ENCODE measurements around the gene SDHB.

The SDHB gene

GRCh38 chr1:17053685-17054410 is at the start of gene SDHB:
SDHB (minus strand) TSS chr1:17054032; CDS start chr1:17054019, 13 bp downstream.
- peak; percentile 74 for DNase-seq

GRCh38 chr1:17102232-17102631 is 48.4 kb upstream of the SDHB start:
- no peak for DNase-seq

DNA sequence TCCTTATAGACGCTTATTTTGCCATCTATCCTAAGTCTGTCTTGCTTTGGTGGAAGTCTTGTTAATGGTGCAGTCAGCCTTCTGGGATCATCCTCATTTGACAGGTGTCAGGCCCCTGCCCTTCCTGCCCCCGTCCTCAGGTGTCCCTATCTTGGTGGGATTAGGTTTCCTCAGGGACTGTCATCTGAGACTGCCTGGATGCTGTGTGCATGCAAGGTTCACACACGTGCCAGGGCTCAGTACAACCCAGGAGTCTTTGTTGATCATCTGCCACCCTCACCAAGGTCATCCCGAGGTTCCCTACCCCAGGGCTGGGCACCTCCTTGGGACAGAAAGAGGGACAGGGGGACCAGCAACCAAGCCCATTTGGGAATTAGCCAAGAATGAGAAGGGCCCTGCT is 47.4 kb upstream of the SDHB start:
- DNase-seq: no peak

DNA sequence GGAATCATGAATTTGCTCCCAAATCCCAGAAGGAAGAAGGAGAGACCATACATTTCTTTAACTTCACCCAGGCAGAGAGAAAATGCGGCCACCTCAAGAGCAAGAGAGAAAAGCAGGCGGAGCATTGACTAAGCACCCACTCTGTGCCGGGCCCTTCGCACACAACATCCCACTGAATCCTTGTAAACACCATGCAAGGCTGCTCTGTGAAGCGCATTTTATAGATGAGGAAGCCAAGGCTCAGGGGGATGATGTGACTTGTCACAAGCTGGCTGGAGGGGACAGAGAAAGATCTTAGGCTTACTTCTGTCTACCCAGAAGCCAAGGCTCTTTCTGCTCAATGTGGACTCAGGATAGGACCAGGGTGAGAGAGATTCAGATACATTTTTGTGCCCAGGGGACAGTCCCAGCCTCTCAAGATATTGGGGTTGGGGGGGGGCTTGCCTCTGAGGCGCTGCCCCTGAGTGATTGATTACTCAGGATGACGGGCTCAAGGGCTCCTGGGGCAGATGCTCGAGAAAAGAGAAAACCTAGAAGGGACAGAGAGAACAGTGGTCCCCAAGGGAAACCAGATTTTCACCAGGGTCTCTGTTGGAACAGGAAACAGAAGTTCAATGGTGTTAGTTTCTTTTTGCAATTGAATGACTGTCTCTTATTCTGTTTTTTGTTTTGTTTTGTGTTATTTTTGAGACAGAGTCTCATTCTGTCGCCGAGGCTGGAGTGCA is 45.9 kb upstream of the SDHB start:
- DNase-seq: no peak

DNA sequence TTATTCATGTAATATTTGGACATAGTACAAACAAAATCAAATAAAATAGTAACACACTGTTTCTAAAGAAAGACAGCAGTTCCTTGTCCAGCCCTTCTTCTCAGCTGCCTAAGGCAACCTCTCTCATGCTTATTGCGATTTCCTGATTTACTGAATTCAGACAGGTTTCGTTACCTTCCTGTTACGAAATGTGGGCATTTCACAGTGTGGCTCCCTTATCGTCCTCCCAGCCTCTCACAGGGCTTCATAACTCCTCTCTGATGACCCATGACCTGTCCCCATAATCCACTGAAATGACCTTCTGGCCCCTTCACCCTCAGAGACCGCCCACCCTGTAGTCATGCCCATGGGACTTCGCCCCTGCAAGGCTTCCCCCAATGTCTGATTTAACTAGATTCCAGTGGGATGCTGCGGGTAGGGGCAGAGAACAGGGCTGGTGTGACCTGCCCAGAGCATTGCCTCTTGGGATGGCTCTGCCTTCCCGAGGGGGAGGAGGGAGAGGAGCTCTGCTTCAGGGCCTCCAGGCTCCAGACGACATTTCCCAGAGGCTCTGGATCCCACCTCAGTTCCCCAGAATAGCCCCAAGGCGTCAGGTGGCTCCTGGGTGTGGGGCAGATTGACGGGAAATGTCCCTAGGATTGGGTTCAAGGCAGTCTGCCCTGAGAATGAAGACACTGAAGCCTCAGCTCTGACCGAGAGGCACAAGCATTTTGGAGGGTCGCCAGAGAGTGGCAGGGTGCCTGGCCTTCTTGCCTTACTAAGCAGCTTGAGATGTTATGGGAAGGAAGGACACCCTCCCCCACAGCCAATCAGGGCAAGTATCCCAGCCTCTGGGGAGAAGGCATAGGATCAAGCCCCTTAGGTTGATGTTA is 44.9 kb upstream of the SDHB start:
- DNase-seq: no peak

DNA sequence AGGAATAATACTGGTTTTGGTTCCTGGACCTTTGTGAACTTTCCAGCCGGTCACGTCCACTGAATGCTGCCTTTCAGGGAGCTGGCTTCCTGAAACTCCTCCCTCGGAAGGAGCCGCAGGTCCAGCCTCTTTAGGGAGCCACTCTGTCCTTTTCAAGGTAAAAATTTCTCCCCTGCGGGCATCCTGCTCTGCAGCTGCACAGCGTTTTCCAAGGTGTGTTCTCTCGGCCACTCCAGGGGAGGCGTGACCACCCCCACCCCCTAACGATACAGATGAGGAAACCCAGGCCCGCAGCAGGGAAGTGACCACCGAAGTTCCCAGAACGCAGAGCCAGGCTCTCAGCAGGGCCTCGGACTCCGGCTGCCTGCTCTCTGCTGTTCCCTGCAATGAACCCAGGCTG is 44.0 kb upstream of the SDHB start:
- DNase-seq: no peak

DNA sequence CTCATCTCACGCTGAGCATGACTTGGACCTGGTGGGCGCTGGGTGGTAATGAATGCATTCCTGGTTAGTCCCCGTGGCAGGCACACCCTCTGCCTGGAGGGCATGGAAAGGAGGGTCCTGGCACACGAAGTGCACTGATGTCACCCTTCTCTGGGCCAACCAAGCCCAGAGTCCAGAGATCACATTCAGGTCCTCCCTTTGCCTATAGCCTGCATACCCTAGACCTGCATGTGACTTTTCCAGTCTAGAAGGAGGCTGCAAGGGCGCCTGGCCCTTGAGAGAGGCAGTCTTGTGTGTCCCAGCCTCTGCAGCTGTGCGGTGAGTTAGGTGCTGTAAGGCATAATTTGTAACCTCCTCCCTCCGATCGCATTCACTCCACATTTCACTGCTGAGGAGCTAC is 43.3 kb upstream of the SDHB start:
- DNase-seq: no peak

DNA sequence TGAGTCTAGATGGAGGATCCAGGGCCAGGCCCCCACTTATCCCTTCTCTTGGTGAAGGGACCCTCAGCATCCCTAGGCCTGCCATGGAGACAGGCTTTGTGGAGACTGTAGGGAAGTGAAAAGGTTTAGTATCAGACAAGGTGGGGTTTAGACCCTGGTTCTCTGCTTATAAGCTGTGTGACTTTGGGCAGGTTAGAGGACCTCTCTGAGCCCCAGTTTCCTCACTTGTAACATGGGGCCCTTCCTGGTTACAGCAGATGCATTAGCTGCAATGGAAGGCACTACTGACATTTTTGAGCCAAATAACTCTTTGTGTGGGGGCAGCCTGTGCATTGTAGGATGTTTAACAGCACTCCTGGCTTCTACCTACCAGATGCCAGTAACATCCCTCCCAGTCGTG is 42.8 kb upstream of the SDHB start:
- DNase-seq: no peak

DNA sequence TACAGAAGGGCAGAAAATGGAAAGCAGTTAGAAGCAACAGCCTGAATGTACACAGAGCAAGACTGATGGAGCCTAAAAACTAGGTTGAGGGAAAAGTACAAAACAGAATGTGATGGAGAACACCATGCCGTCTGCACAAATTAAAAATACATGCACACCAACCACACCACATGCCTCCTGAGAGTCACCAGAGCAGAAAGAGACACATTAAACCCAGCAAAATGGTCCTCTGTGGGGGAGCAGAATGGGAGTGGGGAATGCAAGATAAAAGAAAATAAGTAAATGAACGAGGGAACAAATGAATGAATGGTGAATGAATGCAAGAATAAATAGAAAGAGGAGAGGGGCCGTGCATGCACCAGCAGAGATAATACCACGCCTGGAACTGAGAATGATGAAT is 41.3 kb upstream of the SDHB start:
- no peak for DNase-seq

DNA sequence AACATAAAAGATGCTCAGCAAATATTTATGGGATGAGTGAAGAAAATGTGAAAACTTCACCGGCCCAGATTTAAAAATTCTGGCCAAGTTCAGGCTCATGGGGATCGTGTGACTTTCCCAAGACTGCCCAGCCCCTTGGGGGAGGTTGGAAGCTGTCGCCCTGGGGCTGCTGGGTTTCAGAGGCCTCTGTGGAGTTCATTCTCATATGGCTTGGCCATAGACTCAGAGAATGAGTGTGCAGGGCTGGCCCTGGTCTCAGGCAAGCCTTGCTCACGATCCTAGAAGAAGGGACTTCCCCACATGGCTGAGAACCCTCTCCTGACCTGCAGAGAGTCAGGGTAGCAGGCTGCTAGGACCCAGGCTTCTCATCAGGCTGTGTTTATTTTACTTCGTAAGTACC is 40.8 kb upstream of the SDHB start:
- DNase-seq: no peak

- DNase-seq: no peak
Observed at GRCh38 chr1:17093822-17094393, 40.1 kb upstream of the SDHB start.

DNA sequence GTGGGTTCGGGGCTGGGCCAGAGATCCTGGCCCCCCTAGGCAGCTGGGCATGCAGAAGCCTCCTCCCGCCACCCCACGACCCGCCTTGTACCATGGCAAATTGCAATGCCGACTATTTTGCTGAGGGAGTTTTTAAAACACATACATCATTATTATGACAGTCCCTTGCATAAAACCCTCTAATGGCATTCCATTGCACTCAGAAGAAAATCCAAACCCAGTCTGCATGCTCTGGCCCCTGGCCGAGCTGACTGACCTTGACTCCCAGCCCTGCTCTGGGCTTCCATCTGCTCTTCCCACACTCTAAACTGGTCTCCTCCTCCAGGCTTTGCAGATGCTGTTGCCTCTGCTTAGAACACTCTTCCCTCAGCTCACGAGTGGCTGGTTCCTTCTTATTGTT is 37.4 kb upstream of the SDHB start:
- DNase-seq: no peak

- no peak for DNase-seq
Observed at GRCh38 chr1:17089506-17089905, 35.7 kb upstream of the SDHB start.

DNA sequence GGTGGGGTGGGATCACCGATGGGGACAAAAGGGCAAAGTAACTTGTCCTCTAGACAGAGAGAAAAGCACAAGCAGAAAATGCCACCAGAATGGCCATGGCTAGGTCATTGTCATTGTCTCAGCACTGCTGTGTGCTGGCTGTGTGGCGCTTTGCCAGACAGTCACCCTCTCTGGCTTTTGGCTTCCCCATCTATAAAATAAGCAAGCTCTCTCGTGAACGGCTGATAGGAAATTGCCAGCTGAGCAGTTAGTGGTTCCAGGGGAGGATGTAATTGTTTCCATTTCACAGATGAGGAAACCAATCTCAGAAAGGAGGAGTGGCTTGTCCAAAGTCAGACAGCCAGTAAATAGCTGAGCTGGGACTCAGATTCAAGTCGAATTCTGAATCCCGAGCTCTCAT is 32.9 kb upstream of the SDHB start:
- DNase-seq: no peak

- DNase-seq: no peak
Observed at GRCh38 chr1:17084787-17085186, 31.0 kb upstream of the SDHB start.

DNA sequence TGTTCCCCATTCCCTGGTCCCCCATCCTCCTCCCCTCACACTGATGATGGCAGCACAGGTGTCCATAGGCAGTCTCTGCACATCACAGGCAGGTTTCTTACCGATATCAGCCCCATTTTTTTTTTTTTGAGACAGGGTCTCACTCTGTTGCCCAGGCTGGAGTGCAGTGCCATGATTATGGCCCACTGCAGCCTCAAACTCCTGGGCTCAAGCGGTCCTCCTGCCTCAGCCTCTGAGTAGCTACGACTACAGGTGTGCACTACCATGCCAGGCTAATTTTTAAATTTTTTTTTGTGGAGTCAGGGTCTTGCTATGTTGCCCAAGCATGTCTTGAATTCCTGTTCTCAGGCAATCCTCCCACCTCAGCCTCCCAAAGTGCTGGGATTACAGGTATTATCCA is 28.9 kb upstream of the SDHB start:
- no peak for DNase-seq

GRCh38 chr1:17081439-17081838 is 27.6 kb upstream of the SDHB start:
- no peak for DNase-seq

GRCh38 chr1:17080880-17081279 is 27.0 kb upstream of the SDHB start:
- DNase-seq: no peak

- DNase-seq: no peak
Observed at GRCh38 chr1:17080085-17080759, 26.4 kb upstream of the SDHB start.

GRCh38 chr1:17078991-17079868 is 25.4 kb upstream of the SDHB start:
- DNase-seq: no peak

DNA sequence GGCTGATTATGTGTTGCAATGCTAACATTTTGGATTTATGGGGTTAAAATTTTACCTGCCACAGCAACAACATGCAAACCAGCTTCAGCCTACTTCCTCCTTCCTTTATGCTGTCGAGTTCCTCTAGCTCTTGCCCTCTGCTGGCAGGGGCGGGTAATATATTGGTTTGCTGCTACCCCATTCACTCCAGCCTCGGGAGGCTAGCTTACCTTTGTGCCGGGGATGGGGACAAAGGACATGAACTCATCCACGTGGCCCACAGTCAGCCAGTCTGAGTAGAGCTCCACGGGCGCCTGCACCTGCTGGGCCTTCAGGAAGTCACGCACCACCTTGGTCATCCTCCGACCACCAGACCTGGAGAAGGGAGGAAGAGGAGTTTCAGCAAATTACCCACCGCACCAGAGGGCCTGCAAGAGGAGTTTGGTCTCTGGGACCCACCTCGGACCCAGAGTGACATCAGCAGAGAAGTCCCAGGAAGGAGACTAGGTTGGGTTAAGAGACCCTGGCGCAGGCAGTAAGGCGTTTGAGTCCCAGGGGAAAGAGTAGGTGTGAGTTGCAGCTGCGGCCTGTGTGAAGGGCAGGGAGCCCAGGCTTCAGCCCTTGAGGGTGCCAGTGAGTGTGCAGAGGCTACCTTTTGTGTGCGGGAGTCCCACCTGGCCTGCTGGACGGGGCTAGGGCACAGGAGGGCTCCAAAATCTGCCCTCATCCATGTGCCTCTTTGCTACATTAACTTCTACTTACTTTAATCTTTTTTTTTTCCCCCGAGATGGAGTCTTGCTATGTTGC is 21.8 kb upstream of the SDHB start:
- DNase-seq: no peak

Measured in NCI-H1436 treated with DMSO at 0.1 percent for 48 hours (cell line).